GM19395 (cell line): ENCODE results near the gene NFASC.

Source experiments
- ATAC-seq: cut with Tn5 transposase; IDR thresholded peaks from one replicate; pipeline ENCODE4 v1.9.1; 2021; ENCODE audit warnings: mild to moderate bottlenecking, moderate library complexity; ENCODE audit not compliant: unreplicated experiment

NFASC gene

DNA sequence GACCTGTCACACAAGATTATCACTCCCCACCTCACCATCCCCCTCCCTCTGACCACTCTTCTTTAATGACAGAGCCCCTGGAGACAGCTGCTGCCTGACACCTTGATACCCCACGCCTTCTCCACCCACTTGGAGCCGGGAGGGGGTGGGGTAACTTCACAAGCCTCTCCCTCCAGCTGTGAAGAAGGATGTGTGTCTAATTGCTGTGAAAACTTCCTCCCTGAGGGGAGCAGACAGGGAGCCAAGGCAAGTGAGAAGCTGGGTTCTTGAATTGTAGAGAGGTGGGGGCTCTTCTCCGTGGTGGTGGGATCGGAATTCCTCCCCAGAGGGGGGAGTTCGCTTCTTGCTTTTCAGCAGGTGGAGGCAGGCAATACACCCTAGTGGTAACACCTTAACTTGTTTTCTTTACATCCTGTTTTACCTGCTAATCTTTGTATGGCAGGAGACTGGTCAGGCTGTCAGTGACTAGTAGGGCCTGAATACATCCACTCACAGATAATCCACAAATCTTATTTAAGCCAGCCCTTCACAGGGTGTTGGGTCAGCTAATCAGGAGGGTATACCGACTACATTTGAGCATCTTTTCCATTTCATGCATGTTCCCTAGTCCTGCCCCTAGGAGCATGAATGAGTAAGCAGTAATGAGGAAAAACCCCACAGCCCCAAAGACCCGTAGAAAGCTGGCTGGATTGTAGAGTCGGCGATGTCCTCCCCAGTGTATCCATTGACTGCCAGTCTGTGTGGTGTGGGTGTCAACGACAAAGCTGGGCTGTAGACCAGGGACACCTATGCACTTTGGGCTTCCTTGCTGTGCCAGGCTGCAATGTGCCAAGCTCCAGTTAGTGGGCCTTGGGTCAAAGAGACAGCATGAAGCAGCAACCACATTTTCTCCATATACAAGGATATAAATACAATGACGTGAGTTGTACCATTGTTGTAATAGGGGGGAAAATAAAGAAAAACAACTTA is 57.3 kb downstream of the NFASC start:
- no peak for ATAC-seq

DNA sequence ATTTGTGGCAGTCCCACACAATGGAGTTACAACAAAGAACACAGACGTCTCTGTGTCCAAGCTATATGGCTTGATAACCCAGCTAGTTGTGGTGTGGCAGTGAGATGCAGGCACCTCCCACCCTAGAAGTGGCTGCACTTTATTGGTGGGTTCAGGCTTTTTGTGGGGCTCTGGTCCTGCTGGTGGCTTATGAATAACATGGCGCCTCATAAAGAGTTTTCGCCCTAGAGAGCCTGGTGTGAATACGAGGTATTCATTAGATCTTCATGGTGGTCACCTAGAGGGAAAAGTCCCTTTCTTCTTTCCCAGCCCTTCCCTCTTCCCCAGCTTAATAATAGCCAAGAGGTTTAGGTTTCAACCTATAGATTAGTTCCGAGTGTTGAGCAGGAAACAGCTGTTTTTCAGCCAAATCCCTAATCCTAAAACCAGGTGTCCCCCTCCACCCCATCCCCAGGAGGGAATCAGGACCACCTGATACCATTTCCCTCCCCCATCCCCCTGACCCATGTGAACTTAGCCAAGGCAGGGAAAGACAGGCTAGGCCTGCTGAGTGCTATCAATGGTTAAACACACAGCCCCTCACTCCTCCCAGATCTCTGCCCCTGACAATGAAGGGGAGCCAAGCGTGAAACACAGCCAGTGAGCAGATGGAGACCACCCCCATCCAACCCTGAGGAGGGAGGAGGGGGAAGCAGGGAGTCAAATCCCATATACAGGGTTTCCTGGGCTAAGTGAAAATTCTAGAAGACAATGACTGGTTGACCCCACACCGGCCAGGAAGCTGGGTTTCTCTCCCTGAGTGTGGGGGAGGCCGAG is 58.2 kb downstream of the NFASC start:
- no peak for ATAC-seq

DNA sequence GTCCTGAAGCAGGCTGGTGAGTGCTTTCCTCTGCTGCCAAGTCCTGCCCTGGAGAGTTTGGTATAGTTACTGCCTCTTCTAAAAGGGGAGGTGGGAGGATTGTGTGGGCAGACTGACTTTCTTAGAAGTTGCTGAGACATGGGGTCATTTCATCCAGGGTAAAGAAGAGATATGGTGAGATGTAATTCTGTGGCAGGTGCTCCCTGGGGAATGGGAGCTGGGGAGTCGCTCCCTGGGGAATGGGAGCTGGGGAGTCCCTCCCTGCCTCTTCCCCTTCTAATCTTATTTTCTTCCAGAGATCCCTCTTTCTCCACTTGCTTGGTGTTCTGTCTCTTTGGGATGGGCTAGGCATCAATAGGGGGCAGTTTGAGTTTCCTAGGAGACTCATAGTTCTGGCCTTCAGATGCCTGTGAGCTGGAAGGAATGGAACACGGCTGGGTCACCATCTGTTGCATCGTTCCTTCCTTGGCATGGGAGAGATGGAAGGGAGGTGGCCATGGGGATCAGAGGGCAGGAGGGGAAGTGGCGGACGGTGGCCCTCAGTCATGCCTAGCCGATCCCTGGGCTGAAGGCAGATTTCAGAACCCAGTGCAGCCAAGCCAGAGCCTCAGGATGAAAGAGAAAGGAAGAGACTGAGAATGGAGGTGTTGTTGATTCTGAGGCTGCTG is 59.0 kb downstream of the NFASC start:
- ATAC-seq, result no peak

DNA sequence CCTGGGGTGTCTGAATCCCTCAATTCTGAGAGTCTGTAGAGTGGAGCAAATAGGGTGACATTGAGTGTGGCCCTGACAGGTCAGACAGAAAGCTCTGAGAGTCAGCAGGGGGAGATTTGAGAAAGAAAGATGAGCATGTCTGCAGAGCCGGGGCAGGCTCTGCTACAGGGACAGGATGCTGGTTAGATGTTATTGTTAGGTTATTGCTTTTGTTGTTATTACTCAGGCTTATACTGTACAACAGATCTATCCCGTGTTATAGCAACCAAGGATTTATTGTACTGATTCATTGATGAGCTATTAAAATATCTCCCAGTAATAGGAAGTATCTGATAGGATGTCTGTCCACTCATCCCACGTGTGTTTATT is 59.5 kb downstream of the NFASC start:
- ATAC-seq, result no peak

DNA sequence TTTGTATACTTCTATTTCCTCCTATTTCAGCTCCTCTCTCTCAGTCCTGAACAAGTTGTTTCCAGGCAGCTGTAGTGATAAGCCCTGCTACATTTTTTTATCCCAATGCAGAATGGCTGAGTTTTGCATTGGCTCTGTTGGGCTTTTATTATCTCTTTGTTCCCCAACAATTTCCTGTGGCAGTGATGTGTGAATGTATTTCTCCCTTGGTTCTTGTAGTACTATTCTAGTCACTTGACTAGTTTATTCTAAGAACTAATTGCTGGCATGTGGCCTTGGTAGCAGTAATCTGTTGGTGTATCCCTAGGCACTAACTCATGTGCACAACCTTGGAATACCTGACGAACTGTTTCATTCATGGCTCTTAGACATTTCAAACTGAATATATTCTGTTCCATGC is 60.7 kb downstream of the NFASC start:
- ATAC-seq, result no peak

DNA sequence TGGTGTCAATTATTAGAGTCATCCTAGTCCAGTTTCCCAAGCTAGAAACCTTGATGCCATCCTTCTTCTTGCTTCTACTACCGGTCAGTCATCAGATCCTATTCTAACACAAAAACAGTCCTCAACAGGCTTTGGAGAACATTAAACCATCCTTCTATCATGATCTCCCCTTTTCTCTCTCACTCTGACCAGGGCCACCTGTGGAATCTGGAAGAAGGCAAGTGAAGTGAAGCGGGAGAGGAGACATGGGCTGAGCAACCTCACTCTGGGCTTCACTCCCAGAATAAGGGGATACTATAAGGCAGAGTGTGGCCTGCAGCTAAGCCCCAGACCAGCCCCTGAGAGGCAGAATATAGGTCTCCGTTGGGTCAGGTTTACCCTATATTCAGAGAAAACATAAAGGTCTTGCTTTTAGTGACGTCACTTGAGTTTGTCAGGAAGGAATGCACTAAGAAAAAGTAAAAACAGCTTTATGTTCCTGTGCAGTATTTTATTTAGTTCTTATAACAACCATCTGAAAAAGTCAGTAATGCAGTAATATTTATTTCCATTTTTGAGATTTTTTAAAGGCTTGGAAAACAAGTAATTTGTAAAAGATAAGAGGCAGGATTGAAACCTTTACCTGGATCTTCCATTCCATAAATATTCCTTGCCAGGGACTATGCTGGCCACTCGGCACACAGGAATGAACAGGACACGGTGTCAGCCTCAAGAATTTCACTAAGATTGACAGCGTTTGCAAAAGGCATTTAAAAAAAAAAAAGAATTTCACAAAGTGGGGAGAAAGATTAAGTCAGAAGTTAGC is 61.3 kb downstream of the NFASC start:
- no peak for ATAC-seq

DNA sequence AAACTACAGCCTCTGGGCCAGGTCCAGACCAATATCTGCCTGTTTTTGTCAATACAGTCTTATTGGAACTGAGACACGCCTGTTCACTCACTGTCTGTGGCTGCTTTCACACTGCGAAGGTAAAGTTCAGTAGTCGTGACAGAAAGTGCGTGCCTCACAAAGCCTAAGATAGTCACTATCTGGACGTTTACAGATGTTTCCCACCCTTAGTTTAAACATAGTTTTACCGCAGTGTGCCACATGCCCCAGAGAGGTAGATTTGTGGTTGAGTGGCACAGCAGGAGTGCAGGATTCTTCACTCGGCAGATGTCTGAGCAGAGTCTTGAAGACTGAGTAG is 61.9 kb downstream of the NFASC start:
- ATAC-seq, result no peak

DNA sequence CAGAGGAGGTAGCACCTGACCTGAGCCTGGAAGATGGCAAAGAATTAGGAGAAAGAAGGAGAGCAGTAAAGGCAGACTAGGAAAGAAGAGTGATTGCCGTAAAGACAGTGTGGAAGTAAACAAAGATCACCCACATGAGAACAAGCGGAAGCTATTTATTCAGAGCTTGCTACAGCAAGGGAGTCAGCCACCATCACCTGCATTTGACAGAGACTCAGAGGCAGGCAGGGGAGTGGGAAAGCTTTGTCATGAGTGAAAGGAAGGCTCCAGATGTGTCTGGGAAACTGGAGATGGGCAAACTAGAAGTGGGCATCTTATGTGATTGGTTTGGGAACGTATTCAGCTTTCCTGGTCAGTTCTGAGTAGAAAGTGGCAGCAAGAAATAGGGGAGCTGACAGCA is 64.5 kb downstream of the NFASC start:
- ATAC-seq, result no peak

DNA sequence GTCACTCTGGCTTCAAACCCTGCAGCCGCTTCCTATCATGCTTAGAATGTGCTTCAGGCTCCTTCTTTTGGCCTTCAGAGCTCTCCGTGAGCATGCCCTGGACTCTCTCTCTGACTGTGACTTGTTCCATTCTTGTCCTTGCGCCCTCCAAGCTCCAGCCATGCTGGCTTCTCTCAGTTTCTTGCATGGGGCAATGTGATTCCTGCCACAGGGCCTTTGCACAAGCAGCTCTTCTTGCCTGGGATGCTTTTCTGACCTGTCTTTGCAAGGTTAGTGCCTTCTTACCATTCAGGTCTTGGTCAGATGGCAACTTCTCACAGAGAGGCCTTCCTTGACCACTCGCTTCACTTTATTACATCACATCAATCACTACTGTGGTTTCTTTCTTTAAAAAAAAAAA is 66.1 kb downstream of the NFASC start:
- ATAC-seq, result no peak

DNA sequence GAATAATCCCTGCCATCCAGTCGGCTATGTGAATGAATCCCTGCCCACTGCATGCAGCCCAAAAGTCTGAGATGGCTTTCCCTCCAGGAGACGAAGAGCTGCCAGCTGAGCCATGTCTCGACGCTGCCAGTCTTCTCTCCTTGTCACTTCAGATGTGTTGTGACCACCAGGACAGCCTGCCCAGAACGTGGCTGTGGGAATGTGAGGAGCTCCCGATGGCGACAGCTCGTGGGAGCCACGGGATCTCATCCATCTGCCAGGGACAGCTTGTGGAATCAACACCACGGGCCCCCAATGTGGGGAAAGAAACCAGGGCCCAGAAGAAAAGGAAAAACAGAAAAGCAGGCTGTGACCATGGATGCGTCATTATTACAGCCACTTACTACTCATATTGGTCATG is 67.2 kb downstream of the NFASC start:
- no peak for ATAC-seq

DNA sequence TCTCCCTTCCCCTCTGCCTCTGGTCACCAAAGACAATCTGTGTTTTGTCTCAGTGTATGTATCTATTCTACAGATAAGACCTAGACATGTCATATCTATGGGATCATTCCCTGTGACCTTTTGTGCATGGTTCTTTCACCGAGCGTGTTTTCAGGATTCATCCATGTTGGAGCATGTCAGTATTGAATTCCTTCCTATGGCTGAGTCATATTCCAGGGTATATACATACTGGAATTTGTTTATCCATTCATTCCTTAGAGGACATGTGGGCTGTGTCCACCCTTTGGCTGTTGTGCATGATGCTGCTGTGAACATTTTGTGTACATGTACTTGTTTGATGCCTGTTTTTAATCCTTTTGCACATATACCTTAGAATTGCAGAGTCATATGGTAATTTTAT is 69.9 kb downstream of the NFASC start:
- no peak for ATAC-seq

DNA sequence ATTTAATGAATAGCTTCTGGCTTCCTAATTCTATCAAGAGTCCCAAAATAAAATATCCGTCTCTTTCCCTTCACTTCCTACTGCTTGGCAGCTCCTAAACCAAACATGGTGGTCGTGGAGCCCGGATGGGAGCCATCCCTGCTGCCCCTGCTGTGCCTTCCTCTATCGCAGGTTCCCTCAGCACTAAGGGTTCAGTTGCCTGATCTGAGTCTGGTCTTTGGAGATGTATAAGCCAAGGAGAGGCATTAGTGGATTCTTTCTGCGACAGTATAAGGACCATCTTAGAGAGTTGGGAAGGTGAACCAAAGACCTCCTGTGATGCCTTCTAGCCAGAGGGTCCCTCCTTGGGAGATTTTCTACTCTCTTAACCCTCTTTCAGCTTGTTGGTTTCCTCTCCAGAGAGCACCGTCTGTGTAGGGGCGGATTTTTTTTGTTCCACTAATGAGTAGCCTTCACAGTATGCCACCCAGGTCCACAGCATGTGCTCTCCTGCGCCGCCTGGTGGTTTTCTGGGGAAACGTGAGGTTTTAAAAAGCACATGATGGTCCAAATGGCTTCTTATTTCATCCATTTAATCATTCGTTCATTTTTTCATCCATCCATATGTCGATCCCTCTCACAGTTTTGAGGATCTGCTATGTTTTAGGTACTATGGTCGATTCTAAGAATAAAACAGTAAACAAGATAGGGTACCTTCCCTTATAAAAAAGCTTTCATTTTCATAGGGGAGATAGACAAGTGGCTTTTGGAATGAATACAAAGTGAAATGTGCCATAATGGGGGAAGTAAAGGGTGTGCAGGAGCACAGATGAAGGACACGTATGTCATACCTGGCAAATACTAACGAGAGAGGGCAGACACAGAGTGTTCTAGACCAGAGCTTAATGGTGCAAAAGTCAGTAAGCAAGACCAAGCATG is 71.0 kb downstream of the NFASC start:
- no peak for ATAC-seq

DNA sequence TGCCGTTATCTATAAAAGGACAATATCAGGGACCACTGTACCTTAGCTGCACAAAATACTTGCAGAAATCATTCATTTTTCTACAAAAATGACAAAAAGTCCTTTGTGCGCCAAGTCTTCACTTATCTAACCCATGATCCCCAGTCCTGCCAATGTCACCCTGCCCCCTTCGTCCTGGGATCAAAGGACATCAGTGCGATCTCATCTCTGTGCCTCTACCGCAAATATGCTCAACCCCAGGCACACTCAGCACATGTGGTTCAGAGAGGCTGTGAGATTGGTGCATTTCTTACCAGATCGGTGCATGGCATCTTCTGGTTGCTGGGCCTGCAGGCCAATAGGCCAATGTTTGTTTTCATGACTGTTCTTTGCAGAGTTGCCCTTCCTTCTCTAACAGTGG is 72.8 kb downstream of the NFASC start:
- no peak for ATAC-seq

DNA sequence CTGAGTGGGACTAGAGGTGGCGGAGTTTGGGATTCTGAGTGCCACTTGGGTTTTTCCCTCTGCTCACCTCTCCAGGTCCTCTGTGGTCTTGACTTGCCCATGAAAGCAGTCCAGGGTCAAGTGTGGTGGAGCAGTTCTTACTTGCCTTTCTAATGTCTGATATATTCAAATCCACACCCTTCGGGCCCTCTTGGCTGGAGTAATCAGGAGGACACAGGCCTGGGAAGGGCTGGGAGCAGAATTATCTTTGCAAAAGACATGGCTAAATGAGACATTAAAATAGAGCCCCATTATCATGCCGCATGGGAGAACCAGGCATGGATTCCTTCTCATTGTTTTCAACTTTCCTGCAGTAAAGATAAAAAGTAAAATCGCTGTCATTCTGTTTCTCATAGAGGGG is 74.0 kb downstream of the NFASC start:
- no peak for ATAC-seq

DNA sequence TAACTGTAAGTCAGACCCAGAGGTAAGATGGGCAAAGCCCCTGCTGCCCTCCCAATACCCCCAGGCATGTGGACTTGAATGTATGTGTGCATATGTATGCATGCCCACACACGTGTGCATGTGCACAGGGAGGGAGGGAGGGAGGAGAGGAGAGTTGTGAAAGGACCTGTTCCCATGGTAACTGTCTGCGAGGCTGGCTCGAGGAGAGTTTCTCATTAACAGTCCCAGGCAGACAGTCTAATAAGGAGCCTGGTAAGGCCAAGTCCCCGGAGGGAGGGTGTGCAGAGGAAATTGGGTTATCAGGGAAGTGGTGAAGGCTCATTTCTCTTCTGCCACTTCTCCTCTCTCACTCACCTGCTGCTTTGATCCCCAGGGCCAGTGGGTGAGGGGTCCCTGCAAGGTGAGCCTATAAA is 74.9 kb downstream of the NFASC start:
- ATAC-seq, result no peak

DNA sequence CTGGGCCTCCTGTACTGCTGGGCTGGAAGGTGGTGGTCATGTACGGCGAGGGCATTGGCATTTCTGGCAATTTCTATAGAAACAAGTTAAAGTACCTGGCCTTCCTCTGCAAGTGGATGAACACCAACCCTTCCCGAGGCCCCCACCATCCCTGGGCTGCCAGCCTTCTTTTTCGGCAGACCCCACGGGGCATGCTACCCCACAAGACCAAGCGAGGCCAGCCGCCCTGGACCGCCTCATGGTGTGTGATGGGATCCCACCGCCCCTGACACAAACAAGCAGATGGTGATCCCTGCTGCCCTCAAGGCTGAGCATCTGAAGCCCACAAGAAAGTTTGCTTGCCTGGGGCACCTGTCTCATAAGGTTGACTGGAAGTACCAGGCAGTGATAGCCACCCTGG is 76.0 kb downstream of the NFASC start:
- no peak for ATAC-seq

DNA sequence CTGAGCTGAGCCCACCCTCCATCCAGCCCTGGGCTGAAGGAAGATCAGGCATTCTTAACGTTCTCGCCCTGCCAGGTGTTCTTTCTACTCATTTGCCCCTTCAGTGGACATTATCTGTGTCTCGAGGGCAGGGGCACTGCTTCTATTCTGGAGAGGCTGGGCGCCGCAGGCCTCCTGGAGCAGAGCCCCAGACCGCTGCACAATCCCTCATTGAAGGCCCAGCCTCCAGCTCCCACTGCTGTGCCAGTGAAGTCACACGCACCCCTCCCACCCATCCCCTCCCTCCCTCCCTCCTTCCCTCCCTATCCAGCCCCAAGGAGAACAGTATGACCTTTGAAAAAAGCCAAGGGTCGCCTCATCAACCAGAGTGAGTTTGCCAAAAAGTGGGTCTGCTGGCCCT is 76.7 kb downstream of the NFASC start:
- no peak for ATAC-seq

DNA sequence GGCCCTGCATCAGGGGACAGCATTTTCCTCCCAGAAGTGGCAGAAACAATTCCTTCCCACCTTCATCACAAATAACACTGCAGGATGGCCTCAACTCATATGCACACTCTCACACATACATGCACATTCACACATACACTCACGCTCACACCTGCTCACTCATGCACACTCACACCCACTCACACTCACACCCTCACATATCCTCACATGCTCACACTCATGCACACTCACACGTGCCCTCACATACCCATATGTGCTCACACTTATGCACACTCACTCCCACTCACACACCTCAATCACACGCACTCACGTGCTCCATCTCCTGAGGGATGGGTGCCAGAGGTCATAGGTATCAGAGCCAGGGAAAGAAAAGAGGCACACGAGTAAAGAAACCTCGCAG is 77.1 kb downstream of the NFASC start:
- ATAC-seq, result no peak

DNA sequence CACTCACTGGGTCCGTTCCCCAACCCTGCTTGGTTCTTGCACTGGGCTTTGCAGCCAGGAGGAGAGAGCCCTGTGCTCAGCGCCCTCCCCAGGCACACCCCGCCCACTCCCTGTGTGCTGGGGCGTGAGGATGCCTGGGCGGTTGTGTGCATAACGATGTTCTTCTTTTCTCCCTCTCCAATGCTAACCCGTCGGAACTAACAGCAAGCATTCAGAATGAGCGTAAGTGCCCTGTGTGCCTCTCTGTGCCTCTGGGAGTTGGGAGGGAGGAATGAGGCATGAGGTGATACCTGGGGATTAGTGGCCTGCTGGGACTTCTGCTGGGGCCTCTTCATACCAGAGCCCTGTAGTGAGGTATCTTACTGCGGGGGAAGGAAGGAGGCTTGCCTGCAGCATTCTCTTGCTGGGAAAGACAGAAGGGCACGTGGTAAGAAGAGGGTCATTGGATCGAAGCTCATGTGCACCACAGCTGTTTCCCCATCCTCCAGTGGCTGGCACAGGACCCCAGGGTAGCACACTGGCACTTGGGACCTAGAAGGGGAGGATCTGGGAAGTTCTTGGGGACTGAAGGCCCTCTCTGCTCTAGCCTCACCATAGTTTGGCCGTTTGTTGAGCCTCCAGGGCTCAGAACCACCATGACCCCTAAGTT is 79.8 kb downstream of the NFASC start:
- no peak for ATAC-seq
